Adipose tissue (tissue), 3 donors: Measurements from ENCODE around the gene CEBPZ. TPM values are rescaled to one million over a fixed set of nuclear protein-coding genes. Genes with fewer than 3 reads are reported as not detected.

Source experiments
- polyA plus RNA-seq, 3 donors: library from polyadenylated mRNA; stranded (reverse); fragments of 200-250 nt; gene quantifications; one replicate each; pipeline ENCODE4 v1.2.3, GENCODE V29; 2013
- donor health status: healthy with polysubstance abuse.
- donor health status: Bipolar disorder and iron deficiency.
- donor health status: healthy.

CEBPZ gene
- polyA plus RNA-seq, 3 donors, result 29.6 to 68.8 (median 37.9) TPM

Other genes with a start within 250 kb of the CEBPZ start
- 10 to 100 TPM in 1 of 3 donors, 1 to 10 TPM in 2; 6.3 to 10.8 (median 7.9) TPM for gene HEATR5B, start 147.2 kb downstream of the CEBPZ start, polyA plus RNA-seq
- 10 to 100 TPM in 2 of 3 donors, 1 to 10 TPM in 1; 2.1 to 12.8 (median 11.8) TPM for gene GPATCH11, start 147.1 kb downstream of the CEBPZ start, polyA plus RNA-seq
- 10 to 100 TPM in 1 of 3 donors, 1 to 10 TPM in 2; 3.6 to 11.7 (median 6.7) TPM for gene EIF2AK2, start 74.6 kb downstream of the CEBPZ start, polyA plus RNA-seq
- not detected for gene SULT6B1, start 42.9 kb downstream of the CEBPZ start, polyA plus RNA-seq
- gene CEBPZOS, start 35.1 kb downstream of the CEBPZ start, polyA plus RNA-seq, result 10 to 100 TPM; 13.8 to 46.9 (median 21.6) TPM
- gene NDUFAF7, start 62 bp upstream of the CEBPZ start, polyA plus RNA-seq, result 10 to 100 TPM in 2 of 3 donors, 1 to 10 TPM in 1; 6.4 to 11.1 (median 10.3) TPM
- 10 to 100 TPM in 2 of 3 donors, 1 to 10 TPM in 1; 4.2 to 17.8 (median 12.5) TPM for gene PRKD3, start 93.2 kb upstream of the CEBPZ start, polyA plus RNA-seq
- gene QPCT, start 113.0 kb upstream of the CEBPZ start, polyA plus RNA-seq, result 1 to 10 TPM; 3.3 to 4.3 (median 4.3) TPM